Transverse colon (tissue), 3 donors: ENCODE data around the gene ANO1.

Source experiments
- EP300 ChIP-seq: sonication (generic); formaldehyde crosslinking; IDR thresholded peaks from one replicate; pipeline ENCODE4 v1.6.1; 2017; ENCODE audit warnings: antibody characterized with exemption, low read depth
- TF ChIP-seq, protein P1 (sequence below), 5 experiments: fragments of 200-600 bp in 3 of 5; fragments of 450-650 bp in 2 of 5; sonication (generic) in 3 of 5; IDR thresholded peaks; 1 replicate in 2 of 5; 2 replicates in 3 of 5; pipeline ENCODE4 v1.5.1; 2016 to 2017; ENCODE audit warnings: antibody characterized with exemption in 5 of 5, inconsistent platforms in 3 of 5, mild to moderate bottlenecking in 2 of 5, moderate library complexity in 1 of 5

DNA sequence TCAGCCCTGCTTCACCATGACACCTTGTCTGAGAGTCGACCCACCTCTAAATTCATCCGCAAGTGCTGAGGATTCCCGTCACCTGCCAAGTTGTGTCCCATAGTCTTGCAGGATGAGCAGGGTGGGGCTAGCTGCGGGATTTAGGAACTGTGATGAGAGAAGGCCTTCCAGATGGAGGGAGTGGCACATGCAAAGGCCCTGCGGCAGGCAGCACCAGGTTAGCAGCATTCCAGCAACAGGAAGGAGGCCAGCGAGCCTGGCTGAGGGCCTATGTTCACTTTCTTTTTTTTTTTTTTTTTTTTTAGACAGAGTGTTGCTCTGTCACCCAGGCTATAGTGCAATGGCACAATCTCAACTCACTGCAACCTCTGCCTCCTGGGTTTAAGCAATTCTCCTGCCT, 31.8 kb downstream of the ANO1 start:
- TF ChIP-seq, protein P1, sequence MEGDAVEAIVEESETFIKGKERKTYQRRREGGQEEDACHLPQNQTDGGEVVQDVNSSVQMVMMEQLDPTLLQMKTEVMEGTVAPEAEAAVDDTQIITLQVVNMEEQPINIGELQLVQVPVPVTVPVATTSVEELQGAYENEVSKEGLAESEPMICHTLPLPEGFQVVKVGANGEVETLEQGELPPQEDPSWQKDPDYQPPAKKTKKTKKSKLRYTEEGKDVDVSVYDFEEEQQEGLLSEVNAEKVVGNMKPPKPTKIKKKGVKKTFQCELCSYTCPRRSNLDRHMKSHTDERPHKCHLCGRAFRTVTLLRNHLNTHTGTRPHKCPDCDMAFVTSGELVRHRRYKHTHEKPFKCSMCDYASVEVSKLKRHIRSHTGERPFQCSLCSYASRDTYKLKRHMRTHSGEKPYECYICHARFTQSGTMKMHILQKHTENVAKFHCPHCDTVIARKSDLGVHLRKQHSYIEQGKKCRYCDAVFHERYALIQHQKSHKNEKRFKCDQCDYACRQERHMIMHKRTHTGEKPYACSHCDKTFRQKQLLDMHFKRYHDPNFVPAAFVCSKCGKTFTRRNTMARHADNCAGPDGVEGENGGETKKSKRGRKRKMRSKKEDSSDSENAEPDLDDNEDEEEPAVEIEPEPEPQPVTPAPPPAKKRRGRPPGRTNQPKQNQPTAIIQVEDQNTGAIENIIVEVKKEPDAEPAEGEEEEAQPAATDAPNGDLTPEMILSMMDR (IDR thresholded peaks at IDR 0.05): no peak
- no peak for TF ChIP-seq EP300
